Esophagus muscularis mucosa (tissue), 4 donors: ENCODE results near the gene APH1B.

Experiments used
- EP300 ChIP-seq: sonication (generic); formaldehyde crosslinking; IDR thresholded peaks from one replicate; pipeline ENCODE4 v1.6.1; 2017; ENCODE audit warnings: antibody characterized with exemption
- POLR2A ChIP-seq: fragments of 450-650 bp; IDR thresholded peaks from one replicate; pipeline ENCODE4 v1.6.1; 2017; ENCODE audit warnings: antibody characterized with exemption, moderate library complexity, mild to moderate bottlenecking, low read depth
- POLR2AphosphoS5 ChIP-seq, 2 donors: sonication (generic); formaldehyde crosslinking; IDR thresholded peaks; one replicate each; pipeline ENCODE4 v1.6.1; 2017; ENCODE audit warnings: antibody characterized with exemption in 2 of 2
- TF ChIP-seq, protein P1 (sequence below), 3 experiments: fragments of 200-600 bp in 2 of 3; fragments of 450-650 bp in 1 of 3; sonication (generic) in 2 of 3; IDR thresholded peaks; one replicate each; pipeline ENCODE4 v1.5.1; 2017 to 2019; ENCODE audit warnings: antibody characterized with exemption in 3 of 3, mild to moderate bottlenecking in 2 of 3, moderate library complexity in 1 of 3

- no peak for TF ChIP-seq POLR2A
- no peak for TF ChIP-seq EP300
- TF ChIP-seq POLR2AphosphoS5 (IDR thresholded peaks at IDR 0.05), result no peak
- TF ChIP-seq, protein P1, sequence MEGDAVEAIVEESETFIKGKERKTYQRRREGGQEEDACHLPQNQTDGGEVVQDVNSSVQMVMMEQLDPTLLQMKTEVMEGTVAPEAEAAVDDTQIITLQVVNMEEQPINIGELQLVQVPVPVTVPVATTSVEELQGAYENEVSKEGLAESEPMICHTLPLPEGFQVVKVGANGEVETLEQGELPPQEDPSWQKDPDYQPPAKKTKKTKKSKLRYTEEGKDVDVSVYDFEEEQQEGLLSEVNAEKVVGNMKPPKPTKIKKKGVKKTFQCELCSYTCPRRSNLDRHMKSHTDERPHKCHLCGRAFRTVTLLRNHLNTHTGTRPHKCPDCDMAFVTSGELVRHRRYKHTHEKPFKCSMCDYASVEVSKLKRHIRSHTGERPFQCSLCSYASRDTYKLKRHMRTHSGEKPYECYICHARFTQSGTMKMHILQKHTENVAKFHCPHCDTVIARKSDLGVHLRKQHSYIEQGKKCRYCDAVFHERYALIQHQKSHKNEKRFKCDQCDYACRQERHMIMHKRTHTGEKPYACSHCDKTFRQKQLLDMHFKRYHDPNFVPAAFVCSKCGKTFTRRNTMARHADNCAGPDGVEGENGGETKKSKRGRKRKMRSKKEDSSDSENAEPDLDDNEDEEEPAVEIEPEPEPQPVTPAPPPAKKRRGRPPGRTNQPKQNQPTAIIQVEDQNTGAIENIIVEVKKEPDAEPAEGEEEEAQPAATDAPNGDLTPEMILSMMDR (IDR thresholded peaks at IDR 0.05), result no peak
Measured at GRCh38 chr15:63327648-63328421, 50.4 kb downstream of the APH1B start.
